GM12873 (cell line): ENCODE measurements around the gene NPW.

Experiments
- CTCF ChIP-seq: IDR thresholded peaks from 2 replicates; pipeline ENCODE4 v1.5.1; 2012; ENCODE audit warnings: low read depth, mild to moderate bottlenecking, moderate library complexity, low read length, control low read depth; ENCODE audit not compliant: insufficient read depth; ENCODE audit errors: missing control alignments

NPW gene

GRCh38 chr16:2013527-2013926, 6.1 kb upstream of the NPW start:
- no peak for TF ChIP-seq CTCF

GRCh38 chr16:2015117-2015946, 4.3 kb upstream of the NPW start:
- no peak for TF ChIP-seq CTCF

GRCh38 chr16:2015947-2016208, 3.7 kb upstream of the NPW start:
- no peak for TF ChIP-seq CTCF

GRCh38 chr16:2016407-2016922, 3.1 kb upstream of the NPW start:
- peak; percentile 60 for TF ChIP-seq CTCF

GRCh38 chr16:2019921-2020831, 591 bp downstream of the NPW start:
- TF ChIP-seq CTCF, result no peak

- TF ChIP-seq CTCF, result no peak
Measured at GRCh38 chr16:2022723-2023091, 3.1 kb downstream of the NPW start.
